Hematopoietic multipotent progenitor cell treated with erythropoietin and hydrocortisone succinate and interleukin-3 and kit ligand, for 6 days (in vitro differentiated cells): ENCODE data around the gene EFCAB9.

ENCODE experiments used
- DNase-seq: peaks from one replicate; pipeline ENCODE4 v3.0.0-alpha.2; 2015

Gene EFCAB9

GRCh38 chr5:172245046-172245445 lies 51.1 kb downstream of the EFCAB9 start:
- DNase-seq = no peak

DNA sequence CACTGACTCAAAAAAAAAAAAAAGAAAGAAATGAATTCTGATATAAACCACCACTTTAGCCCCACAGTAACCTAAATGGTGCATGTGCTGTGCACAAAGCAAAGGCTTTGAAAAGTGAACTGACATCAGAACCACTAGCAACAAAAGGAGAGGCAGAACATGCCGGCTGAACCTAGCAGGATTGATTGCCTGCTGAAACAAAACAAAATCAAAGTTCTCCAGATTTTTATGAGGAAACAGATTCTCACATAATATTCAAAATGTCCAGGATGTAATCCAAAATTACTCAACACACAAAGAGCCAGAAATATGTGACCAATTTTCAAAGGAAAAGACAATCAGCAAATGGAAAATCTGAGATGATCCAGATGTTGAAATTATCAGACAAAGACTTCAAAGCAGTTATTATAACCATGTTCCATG lies 51.7 kb downstream of the EFCAB9 start:
- DNase-seq = no peak

- DNase-seq = no peak
These were observed 54.7 kb downstream of the EFCAB9 start for GRCh38 chr5:172248637-172249036.

GRCh38 chr5:172251419-172251818 lies 57.4 kb downstream of the EFCAB9 start:
- no peak for DNase-seq

- no peak for DNase-seq
These were observed 58.5 kb downstream of the EFCAB9 start for GRCh38 chr5:172252501-172252900.
